GM19023 (cell line): ENCODE measurements around the gene PRKAG3.
"Not testable (repeated sequence)": the region's sequence is repeated elsewhere in the genome, so short reads cannot be mapped to it uniquely, and the experiment has no call there.

ENCODE experiments used
- ATAC-seq: cut with Tn5 transposase; IDR thresholded peaks from one replicate; pipeline ENCODE4 v1.9.1; 2021; ENCODE audit warnings: mild to moderate bottlenecking, moderate library complexity; ENCODE audit not compliant: unreplicated experiment

PRKAG3 gene

GRCh38 chr2:218785103-218785502 lies 46.5 kb downstream of the PRKAG3 start:
- no peak for ATAC-seq

- no peak for ATAC-seq
Observed at GRCh38 chr2:218783688-218784087, 47.9 kb downstream of the PRKAG3 start.

- ATAC-seq, result no peak
Observed at GRCh38 chr2:218782528-218782844, 49.1 kb downstream of the PRKAG3 start.

- ATAC-seq, result no peak
Observed at GRCh38 chr2:218781691-218782527, 49.7 kb downstream of the PRKAG3 start, which contains the start of gene CYP27A1. Gene CYP27A1 (plus strand): TSS chr2:218782147. CDS start chr2:218782183, 36 bp downstream.

GRCh38 chr2:218780851-218781690 lies 50.5 kb downstream of the PRKAG3 start:
- no peak for ATAC-seq

- no peak for ATAC-seq
Observed at GRCh38 chr2:218780046-218780445, 51.6 kb downstream of the PRKAG3 start.

GRCh38 chr2:218777276-218777990 lies 54.2 kb downstream of the PRKAG3 start:
- no peak for ATAC-seq

- ATAC-seq, result no peak
Observed at GRCh38 chr2:218776488-218776887, 55.1 kb downstream of the PRKAG3 start.

- ATAC-seq, result no peak
Observed at GRCh38 chr2:218773881-218774280, 57.7 kb downstream of the PRKAG3 start.

- not testable (repeated sequence) for ATAC-seq
Observed at GRCh38 chr2:218772759-218773158, 58.8 kb downstream of the PRKAG3 start.
